GM12801 (cell line): Measurements from ENCODE around the gene MARCHF3.

Source experiments
- TF ChIP-seq, protein P1 (sequence below): IDR thresholded peaks from one replicate; pipeline ENCODE4 v1.5.1; 2011; ENCODE audit warnings: control low read depth; ENCODE audit not compliant: insufficient read length; ENCODE audit errors: extremely low read depth

Gene MARCHF3

DNA sequence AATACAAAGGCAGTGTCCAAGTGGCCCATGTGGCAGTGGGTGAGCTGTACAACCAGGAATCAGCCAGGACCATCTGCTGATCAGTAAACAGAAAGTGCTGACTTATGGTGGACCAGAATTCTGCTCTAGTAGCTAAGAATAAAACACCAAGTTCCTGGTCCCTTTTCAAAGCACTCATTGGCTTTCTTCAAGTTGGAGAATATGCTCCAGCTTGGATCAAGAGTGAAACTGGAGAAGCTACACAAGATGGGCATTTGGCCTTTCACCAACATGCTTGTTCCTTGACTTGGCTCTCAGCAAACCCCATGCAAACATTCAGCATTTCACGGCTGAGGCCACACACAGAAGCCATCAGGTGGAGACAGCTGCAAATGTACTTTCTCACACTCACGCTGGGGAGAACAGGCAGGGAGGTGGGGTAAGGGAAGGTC, 32.1 kb downstream of the MARCHF3 start:
- TF ChIP-seq, protein P1, sequence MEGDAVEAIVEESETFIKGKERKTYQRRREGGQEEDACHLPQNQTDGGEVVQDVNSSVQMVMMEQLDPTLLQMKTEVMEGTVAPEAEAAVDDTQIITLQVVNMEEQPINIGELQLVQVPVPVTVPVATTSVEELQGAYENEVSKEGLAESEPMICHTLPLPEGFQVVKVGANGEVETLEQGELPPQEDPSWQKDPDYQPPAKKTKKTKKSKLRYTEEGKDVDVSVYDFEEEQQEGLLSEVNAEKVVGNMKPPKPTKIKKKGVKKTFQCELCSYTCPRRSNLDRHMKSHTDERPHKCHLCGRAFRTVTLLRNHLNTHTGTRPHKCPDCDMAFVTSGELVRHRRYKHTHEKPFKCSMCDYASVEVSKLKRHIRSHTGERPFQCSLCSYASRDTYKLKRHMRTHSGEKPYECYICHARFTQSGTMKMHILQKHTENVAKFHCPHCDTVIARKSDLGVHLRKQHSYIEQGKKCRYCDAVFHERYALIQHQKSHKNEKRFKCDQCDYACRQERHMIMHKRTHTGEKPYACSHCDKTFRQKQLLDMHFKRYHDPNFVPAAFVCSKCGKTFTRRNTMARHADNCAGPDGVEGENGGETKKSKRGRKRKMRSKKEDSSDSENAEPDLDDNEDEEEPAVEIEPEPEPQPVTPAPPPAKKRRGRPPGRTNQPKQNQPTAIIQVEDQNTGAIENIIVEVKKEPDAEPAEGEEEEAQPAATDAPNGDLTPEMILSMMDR: no peak

DNA sequence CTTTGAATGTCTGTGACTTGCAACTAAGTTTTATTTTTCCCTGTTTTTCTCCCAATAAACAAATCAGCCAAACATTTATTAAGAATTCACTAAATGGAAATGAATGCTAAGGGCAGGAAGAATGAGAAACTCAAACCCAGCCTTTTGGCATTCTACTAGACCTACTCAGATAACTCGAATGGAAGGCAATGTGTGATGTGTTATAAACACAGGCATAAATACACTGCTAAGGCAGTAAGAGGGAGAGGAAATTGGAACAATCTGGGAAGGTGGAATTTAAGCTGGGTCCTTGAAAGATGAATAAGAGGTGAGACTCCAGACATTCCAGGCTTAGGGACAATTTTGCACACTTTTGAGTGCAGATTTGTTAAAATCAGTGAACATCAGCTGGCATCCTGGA, 34.7 kb downstream of the MARCHF3 start:
- TF ChIP-seq, protein P1: no peak

DNA sequence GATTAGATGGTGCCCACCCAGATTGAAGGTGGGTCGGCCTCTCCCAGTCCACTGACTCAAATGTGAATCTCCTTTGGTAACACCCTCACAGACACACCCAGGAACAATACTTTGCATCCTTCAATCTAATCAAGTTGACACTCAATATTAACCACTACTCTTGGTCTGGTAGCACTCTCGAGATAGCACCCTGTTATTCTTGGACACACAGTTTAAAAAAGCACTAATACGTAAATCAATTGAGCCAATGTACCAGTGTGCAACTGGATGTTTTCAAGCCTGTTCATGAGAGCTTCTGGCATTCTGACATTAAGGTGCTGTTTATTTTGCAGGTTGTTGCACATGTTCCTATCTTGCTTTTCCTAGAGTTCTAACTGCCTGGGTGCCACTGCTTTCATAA, 35.3 kb downstream of the MARCHF3 start:
- TF ChIP-seq, protein P1: no peak

DNA sequence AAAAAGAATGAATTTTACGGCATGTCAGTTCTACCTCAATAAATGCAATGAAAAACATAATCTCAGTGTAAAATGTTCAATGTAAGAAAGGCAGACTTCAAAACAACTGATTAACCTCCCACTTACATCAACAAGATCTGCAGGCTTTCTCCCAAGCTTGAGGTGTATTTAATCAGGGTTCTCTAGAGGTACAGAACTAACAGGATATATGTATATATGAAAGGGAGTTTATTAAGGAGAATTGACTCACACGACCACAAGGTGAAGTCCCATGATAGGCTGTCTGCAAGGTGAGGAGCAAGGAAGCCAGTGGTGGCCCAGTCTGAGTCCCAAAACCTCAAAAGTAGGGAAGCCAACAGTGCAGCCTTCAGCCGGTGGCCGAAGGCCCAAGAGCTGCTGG, 35.9 kb downstream of the MARCHF3 start:
- TF ChIP-seq, protein P1: no peak

DNA sequence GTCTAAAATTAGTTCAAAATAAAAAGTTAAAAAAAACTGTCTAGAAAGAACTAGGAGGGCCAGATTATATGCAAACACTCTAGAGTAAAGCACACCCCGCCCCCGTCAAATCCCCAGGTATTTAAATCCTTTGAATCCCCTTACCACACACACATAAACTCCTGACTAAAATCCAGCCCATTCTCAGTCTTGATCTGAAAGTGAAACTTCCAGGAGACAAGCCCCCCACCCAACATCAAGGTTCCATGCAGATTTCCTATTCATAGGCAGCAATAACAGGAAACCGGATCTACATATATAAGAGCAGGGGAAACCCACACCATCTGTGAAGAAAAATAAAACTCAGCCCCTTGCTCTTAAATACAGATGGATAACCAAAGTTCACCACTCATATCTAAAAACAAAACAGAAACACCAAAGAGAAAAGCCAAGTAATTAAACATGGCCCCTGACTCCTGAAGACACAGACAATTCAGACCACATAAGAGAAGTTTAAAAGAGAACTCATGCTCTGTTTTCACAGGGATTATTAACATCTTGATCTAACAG, 42.3 kb downstream of the MARCHF3 start:
- TF ChIP-seq, protein P1: no peak

DNA sequence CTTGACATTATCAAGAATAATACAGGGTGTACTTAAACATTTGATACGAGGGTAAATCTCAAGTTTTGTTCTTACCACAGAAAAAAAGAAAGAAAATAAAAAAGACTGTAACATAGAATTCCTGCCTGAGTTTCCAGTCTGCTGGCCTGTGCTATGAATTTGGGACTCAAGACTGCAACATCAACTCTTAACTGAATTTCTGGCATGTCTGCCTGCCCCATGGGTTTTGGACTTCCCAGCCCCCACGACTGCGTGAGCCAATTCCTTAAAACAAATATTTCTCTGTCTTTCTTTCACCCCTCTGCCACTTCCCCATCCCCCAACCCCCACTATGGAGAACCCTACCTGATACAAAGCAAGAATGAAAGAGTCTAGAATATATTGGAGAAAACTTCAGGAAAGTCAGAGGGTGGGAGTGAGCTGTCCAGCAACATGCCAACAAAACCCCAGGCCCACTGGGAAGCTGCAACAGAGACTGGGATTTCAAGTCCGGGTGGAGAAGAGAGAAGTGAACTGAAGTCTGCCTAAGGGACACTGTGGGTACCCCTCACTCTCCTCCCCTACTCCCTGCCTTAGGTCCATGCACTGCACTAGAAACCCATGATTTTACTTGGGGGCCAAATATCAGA, 43.0 kb downstream of the MARCHF3 start:
- TF ChIP-seq, protein P1: no peak

DNA sequence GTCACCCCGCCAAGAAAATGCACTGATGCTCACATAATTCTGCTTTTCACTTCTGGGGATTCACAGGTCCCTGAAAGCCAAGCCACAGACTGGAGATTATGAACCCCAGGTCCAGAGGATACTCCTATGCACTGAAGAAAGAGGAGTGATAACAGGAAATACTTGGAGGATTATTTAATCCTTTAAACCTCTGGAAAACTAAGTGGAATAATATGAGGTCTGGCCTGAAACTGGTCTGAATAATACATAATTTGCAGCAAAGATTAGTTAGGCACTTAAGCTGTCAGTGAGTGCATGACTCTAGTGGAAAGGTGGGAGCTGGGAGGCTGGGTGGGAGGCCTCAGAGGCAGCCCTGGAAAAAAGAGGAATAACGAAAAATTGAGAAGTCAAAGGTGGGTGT, 45.7 kb downstream of the MARCHF3 start:
- TF ChIP-seq, protein P1: no peak
